Measurements from ENCODE around the gene ZNF593OS. TPM values are rescaled to one million over a fixed set of nuclear protein-coding genes. Genes with fewer than 3 reads are reported as not detected.

ZNF593OS gene
- total RNA-seq, 3 donors from 2014 or later, result not detected

- Histone ChIP-seq H3K4me3 (no peak overlapping the region), H3K36me3 (ENCODE audit: low read depth) (no peaks in the 10 kb centered on the region), H3K4me1 (ENCODE audit: low read depth) (peaks cover 2% of the 10 kb centered on the region), H3K9me3 (no peaks in the 10 kb centered on the region)
- intact Hi-C loops (cut with DNase I, micrococcal nuclease), result no loop called here
- no peak for ATAC-seq
- DNase-seq, result no peak
- TF ChIP-seq CTCF (IDR thresholded peaks at IDR 0.05), result no peak
Observed at GRCh38 chr1:26175346-26175745, 3.7 kb upstream of the ZNF593OS start.

GRCh38 chr1:26170472-26170821, 1.2 kb downstream of the ZNF593OS start:
- DNase-seq (no peak), ATAC-seq (peak; percentile 15)
- Histone ChIP-seq H3K36me3 (ENCODE audit: low read depth) (no peaks in the 10 kb centered on the region), H3K4me1 (ENCODE audit: low read depth) (peaks cover 6% of the 10 kb centered on the region), H3K9me3 (no peaks in the 10 kb centered on the region), H3K4me3 (peak overlapping the region; percentile 40)
- intact Hi-C loops (cut with DNase I, micrococcal nuclease), result no loop called here
- TF ChIP-seq CTCF (IDR thresholded peaks at IDR 0.05), result no peak

DNA sequence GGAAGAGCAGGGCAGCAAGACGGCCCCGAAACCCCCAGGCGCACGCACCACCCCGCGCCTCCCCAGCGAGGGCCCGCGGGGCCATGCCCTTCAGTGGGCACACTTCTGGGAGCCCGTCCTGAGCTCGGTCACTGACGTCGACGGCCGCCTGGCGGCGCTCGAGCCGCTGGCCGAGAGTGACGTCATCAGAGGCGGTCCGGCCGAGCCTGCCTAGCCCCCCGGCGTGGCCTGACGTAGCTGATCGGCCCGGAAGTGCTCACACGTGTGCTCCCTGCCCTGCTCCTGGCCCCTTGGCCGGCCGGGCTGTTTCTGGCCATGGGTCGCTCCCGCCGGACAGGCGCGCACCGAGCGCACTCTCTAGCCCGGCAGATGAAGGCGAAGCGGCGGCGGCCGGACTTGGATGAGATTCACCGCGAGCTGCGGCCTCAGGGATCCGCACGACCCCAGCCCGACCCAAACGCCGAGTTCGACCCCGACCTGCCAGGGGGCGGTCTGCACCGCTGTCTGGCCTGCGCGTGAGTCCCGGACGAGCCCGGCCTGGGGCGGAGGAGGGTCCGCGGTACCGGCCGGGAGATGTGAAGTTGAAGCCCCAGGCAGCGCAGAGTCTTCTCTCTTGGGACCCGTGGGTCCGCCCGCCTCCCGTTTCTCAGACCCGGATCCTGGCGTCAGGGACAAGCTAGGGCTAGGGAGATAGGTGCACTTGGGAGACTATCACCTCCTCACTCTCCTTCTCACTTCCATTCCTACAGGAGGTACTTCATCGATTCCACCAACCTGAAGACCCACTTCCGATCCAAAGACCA, 1.8 kb downstream of the ZNF593OS start, which contains the start of gene ZNF593:
TSS of gene ZNF593 (plus strand) at position 240 of the 803 bp plus-strand sequence. CDS start at position 316, 76 bp downstream.
- peak within 1 kb of the TSS; percentile 40 for H3K4me3 ChIP-seq
- peaks cover 6% of the 10 kb centered on the region for H3K4me1 ChIP-seq (ENCODE audit: low read depth)
- DNase-seq (peak; percentile 95), ATAC-seq (peak; percentile 98)
- no peaks in the 10 kb centered on the region for H3K36me3 ChIP-seq (ENCODE audit: low read depth)
- peak; percentile 90 for TF ChIP-seq CTCF (IDR thresholded peaks at IDR 0.05)
- H3K9me3 ChIP-seq, result no peaks in the 10 kb centered on the region
- intact Hi-C loops (cut with DNase I, micrococcal nuclease), result loop anchor here in 1 of 2 donors (2.0 kb wide), 1 partner anchor 65 kb away; the partner anchor contains the start of gene CEP85

GRCh38 chr1:26169198-26169554, 2.5 kb downstream of the ZNF593OS start:
- Histone ChIP-seq H3K4me3 (no peak overlapping the region), H3K36me3 (ENCODE audit: low read depth) (no peaks in the 10 kb centered on the region), H3K9me3 (no peaks in the 10 kb centered on the region), H3K4me1 (ENCODE audit: low read depth) (peaks cover 6% of the 10 kb centered on the region)
- DNase-seq (no peak), ATAC-seq (no peak)
- no peak for TF ChIP-seq CTCF (IDR thresholded peaks at IDR 0.05)
- intact Hi-C loops (cut with DNase I, micrococcal nuclease), result loop anchor here in 1 of 2 donors (2.0 kb wide), 1 partner anchor 66 kb away; the partner anchor contains the start of gene CEP85

GRCh38 chr1:26168410-26169197, 3.0 kb downstream of the ZNF593OS start, which contains the start of gene C1orf232:
C1orf232 (minus strand) TSS chr1:26168963; CDS start chr1:26168499, 464 bp downstream.
- TF ChIP-seq CTCF (IDR thresholded peaks at IDR 0.05), result no peak
- peak within 1 kb of the TSS; percentile 40 for H3K4me3 ChIP-seq
- no peaks in the 10 kb centered on the region for H3K9me3 ChIP-seq
- H3K36me3 ChIP-seq (ENCODE audit: low read depth), result no peaks in the 10 kb centered on the region
- ATAC-seq, result no peak
- no peak for DNase-seq
- intact Hi-C loops (cut with DNase I, micrococcal nuclease), result loop anchor here in 1 of 2 donors (2.0 kb wide), 1 partner anchor 66 kb away; the partner anchor contains the start of gene CEP85
- peaks cover 6% of the 10 kb centered on the region for H3K4me1 ChIP-seq (ENCODE audit: low read depth)

Measured in mucosa of descending colon (tissue), 3 donors.